DOHH2 (cell line): ENCODE measurements around the gene IRF4.

ENCODE experiments used
- H3F3A ChIP-seq: fragments of 200-600 bp; sonication (generic), shearing (Covaris generic); 2 replicates; pipeline ENCODE4 v1.6.0; 2016; ENCODE audit warnings: antibody characterized with exemption, mild to moderate bottlenecking; ENCODE audit not compliant: control insufficient read depth, insufficient read depth
- H3K27ac ChIP-seq: fragments of 200-600 bp; sonication (generic); 2 replicates; pipeline ENCODE4 v1.5.1; 2014; ENCODE audit warnings: low read depth, mild to moderate bottlenecking, low read length, moderate library complexity
- H3K27me3 ChIP-seq: fragments of 200-600 bp; sonication (generic); 2 replicates; pipeline ENCODE4 v1.6.1; 2014; ENCODE audit warnings: mild to moderate bottlenecking, low read length, mixed read lengths; ENCODE audit not compliant: control insufficient read depth
- H3K36me3 ChIP-seq: fragments of 200-600 bp; sonication (generic); 2 replicates; pipeline ENCODE4 v1.6.1; 2014; ENCODE audit warnings: mild to moderate bottlenecking, low read length, moderate library complexity, mixed read lengths; ENCODE audit not compliant: control insufficient read depth
- H3K4me1 ChIP-seq: fragments of 200-600 bp; sonication (generic); 2 replicates; pipeline ENCODE4 v1.6.1; 2014; ENCODE audit warnings: mild to moderate bottlenecking, low read length, mixed read lengths; ENCODE audit not compliant: control insufficient read depth
- H3K4me2 ChIP-seq: fragments of 200-600 bp; sonication (generic); 2 replicates; pipeline ENCODE4 v1.6.0; 2014; ENCODE audit warnings: mild to moderate bottlenecking, low read length, moderate library complexity
- H3K4me3 ChIP-seq: fragments of 200-600 bp; sonication (generic); 2 replicates; pipeline ENCODE4 v1.5.1; 2014; ENCODE audit warnings: mild to moderate bottlenecking, low read length, mixed read lengths
- H3K79me2 ChIP-seq: fragments of 200-600 bp; sonication (generic); 2 replicates; pipeline ENCODE4 v1.6.1; 2014; ENCODE audit warnings: mild to moderate bottlenecking, low read length, mixed read lengths; ENCODE audit not compliant: control insufficient read depth
- H3K9me2 ChIP-seq: fragments of 200-600 bp; sonication (generic); replicated peaks from 2 replicates; pipeline ENCODE4 v1.6.1; 2014; ENCODE audit warnings: mild to moderate bottlenecking, low read length, mixed read lengths; ENCODE audit not compliant: control insufficient read depth
- H3K9me3 ChIP-seq: fragments of 200-600 bp; sonication (generic); 2 replicates; pipeline ENCODE4 v1.6.1; 2014; ENCODE audit warnings: antibody characterized with exemption, low read length, mixed read lengths; ENCODE audit not compliant: control insufficient read depth, insufficient read depth
- H4K20me1 ChIP-seq: fragments of 200-600 bp; sonication (generic); 2 replicates; pipeline ENCODE4 v1.6.0; 2014; ENCODE audit warnings: low read depth, mild to moderate bottlenecking, antibody characterized with exemption, low read length, moderate library complexity; ENCODE audit not compliant: control insufficient read depth, insufficient read depth
- EZH2phosphoT487 ChIP-seq: fragments of 200-600 bp; sonication (generic); IDR thresholded peaks from 2 replicates; pipeline ENCODE4 v1.6.1; 2017; ENCODE audit warnings: borderline replicate concordance, mild to moderate bottlenecking, antibody characterized with exemption, low read length, moderate library complexity, mixed read lengths
- TF ChIP-seq, protein P1 (sequence below): fragments of 200-600 bp; sonication (generic); IDR thresholded peaks from one replicate; pipeline ENCODE4 v1.5.1; 2014; ENCODE audit warnings: antibody characterized with exemption, mild to moderate bottlenecking, low read depth, low read length; ENCODE audit not compliant: poor library complexity, severe bottlenecking

Gene IRF4

DNA sequence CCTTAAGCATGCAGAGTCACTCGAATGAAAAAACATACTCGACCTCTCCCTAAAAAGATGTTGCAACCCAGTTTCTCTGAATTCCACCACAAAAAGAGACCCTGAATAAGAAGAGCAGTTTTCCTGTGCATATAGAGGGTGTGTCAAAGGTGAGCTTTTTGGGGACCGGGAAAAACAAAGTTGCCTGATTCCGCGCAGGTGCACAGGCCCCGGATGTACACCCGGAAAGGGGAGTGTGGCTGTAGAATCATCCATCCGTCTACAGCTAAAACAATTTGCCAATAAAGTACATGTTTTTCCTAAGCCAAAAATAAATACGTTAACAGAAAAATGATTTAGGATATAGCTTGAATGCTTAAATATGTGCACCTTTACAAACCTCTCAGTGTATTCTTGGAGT is 41.2 kb upstream of the IRF4 start:
- no peaks in the 10 kb centered on the region for H3K36me3 ChIP-seq
- H3K27me3 ChIP-seq = 0 out of 2 replicates have a peak, but pooled peaks cover 3% of the 10 kb centered on the region
- no peak overlapping the region for H3K4me2 ChIP-seq
- peaks cover 4% of the 10 kb centered on the region; the same call in 1 of the 2 replicates for H3K9me3 ChIP-seq
- no peaks in the 10 kb centered on the region for H3F3A ChIP-seq
- H3K27ac ChIP-seq = no peak overlapping the region
- H4K20me1 ChIP-seq = no peaks in the 10 kb centered on the region
- H3K9me2 ChIP-seq = no peaks in the 10 kb centered on the region
- no peak overlapping the region for H3K4me3 ChIP-seq
- TF ChIP-seq, protein P1, sequence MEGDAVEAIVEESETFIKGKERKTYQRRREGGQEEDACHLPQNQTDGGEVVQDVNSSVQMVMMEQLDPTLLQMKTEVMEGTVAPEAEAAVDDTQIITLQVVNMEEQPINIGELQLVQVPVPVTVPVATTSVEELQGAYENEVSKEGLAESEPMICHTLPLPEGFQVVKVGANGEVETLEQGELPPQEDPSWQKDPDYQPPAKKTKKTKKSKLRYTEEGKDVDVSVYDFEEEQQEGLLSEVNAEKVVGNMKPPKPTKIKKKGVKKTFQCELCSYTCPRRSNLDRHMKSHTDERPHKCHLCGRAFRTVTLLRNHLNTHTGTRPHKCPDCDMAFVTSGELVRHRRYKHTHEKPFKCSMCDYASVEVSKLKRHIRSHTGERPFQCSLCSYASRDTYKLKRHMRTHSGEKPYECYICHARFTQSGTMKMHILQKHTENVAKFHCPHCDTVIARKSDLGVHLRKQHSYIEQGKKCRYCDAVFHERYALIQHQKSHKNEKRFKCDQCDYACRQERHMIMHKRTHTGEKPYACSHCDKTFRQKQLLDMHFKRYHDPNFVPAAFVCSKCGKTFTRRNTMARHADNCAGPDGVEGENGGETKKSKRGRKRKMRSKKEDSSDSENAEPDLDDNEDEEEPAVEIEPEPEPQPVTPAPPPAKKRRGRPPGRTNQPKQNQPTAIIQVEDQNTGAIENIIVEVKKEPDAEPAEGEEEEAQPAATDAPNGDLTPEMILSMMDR = no peak
- TF ChIP-seq EZH2phosphoT487 = no peak
- peaks cover 8% of the 10 kb centered on the region for H3K4me1 ChIP-seq
- no peaks in the 10 kb centered on the region for H3K79me2 ChIP-seq

DNA sequence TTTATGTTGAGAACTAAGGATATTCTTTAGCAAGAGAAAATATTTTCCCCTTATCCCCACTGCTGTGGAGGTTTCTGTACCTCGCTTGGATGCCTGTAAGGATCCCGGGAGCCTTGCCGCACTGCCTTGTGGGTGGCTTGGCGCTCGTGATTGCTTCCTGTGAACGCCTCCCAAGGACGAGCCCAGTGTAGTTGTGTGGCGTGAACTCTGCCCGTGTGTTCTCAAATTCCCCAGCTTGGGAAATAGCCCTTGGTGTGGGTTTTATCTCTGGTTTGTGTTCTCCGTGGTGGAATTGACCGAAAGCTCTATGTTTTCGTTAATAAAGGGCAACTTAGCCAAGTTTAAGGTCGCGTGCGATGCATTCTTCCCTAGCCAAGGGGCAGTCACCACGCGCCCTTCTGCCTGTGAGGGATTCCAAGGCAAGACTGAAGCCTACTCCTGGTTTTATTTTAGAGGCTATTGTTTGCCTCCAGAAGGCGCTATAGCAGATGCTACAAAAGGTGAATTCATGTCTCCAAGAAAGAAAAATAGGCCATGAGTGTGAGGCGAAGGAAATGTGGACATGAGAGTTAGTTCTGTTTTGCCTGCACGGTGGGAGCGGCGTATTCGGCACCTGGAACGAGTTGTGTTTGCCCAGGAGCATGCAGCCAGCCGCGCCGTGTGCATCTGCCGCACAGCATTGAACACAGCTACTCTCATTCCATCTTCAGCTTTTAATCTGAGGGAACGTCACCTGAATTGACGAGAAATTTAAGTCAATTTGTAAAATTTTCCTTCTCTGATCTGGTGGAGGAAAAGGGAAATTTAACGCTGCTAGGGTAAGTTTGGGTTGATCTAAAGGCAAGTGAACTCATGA is 40.3 kb upstream of the IRF4 start:
- no peaks in the 10 kb centered on the region for H4K20me1 ChIP-seq
- H3K79me2 ChIP-seq = no peaks in the 10 kb centered on the region
- no peaks in the 10 kb centered on the region for H3K36me3 ChIP-seq
- no peaks in the 10 kb centered on the region for H3F3A ChIP-seq
- no peak overlapping the region for H3K4me3 ChIP-seq
- H3K27me3 ChIP-seq = 0 out of 2 replicates have a peak, but pooled peaks cover 3% of the 10 kb centered on the region
- H3K9me2 ChIP-seq = no peaks in the 10 kb centered on the region
- H3K27ac ChIP-seq = no peak overlapping the region
- H3K4me1 ChIP-seq = peaks cover 12% of the 10 kb centered on the region
- H3K9me3 ChIP-seq = peaks cover 4% of the 10 kb centered on the region; the same call in 1 of the 2 replicates
- H3K4me2 ChIP-seq = no peak overlapping the region
- TF ChIP-seq, protein P1 = no peak
- TF ChIP-seq EZH2phosphoT487 = no peak

DNA sequence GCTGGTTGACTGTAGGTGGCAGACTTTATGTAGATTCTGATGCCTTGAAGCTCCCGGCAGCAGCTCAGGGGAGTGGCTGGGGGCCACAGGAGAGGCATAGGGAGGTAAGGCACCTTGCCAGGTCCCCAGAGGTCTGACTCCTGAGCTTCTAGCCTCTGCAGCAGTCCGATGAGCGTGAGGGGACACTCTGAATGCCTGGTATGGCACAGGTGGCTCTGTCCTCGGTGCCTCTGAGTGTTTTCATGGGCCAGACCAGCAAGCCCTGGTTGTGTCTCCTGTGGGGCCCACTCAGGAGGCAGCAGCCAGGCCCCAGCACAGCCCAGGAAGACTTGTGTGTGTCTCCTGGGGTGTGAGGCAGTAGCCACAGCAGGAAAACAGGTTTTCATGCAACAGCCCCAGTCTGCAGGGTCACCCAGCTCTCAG is 39.7 kb upstream of the IRF4 start:
- H3K27ac ChIP-seq = no peak overlapping the region
- H3K9me2 ChIP-seq = no peaks in the 10 kb centered on the region
- peaks cover 4% of the 10 kb centered on the region; the same call in 1 of the 2 replicates for H3K9me3 ChIP-seq
- no peak overlapping the region for H3K4me2 ChIP-seq
- peaks cover 16% of the 10 kb centered on the region for H3K4me1 ChIP-seq
- TF ChIP-seq, protein P1 = no peak
- no peak for TF ChIP-seq EZH2phosphoT487
- H3K4me3 ChIP-seq = no peak overlapping the region
- no peaks in the 10 kb centered on the region for H4K20me1 ChIP-seq
- H3K36me3 ChIP-seq = no peaks in the 10 kb centered on the region
- H3K27me3 ChIP-seq = 0 out of 2 replicates have a peak, but pooled peaks cover 3% of the 10 kb centered on the region
- H3K79me2 ChIP-seq = no peaks in the 10 kb centered on the region
- H3F3A ChIP-seq = no peaks in the 10 kb centered on the region
